Epithelial cell of umbilical artery (primary cell): ENCODE data around the gene KRTAP4-5. TPM values are rescaled to one million over a fixed set of nuclear protein-coding genes. Genes with fewer than 3 reads are reported as not detected.

Experiments
- total RNA-seq: library from RNA; depleted of rRNA; stranded (reverse); fragments of >200 nt; gene quantifications from 2 replicates; pipeline ENCODE4 v1.2.3, GENCODE V29; 2014

Gene KRTAP4-5
- not detected in 2 replicates for total RNA-seq

GRCh38 chr17:41149652-41149985 is at the start of gene KRTAP4-5:
Gene KRTAP4-5, minus strand, starts transcription at chr17:41149825. Its CDS starts 58 bp downstream, at chr17:41149767.

GRCh38 chr17:41189837-41190318 is 40.3 kb upstream of the KRTAP4-5 start, which contains the start of gene KRTAP9-1:
Gene KRTAP9-1, plus strand, starts transcription at chr17:41189887. Its CDS starts 0 bp downstream, at chr17:41189887.

GRCh38 chr17:41184480-41184961 is 34.9 kb upstream of the KRTAP4-5 start, which contains the start of gene KRTAP4-1:
Gene KRTAP4-1, minus strand, starts transcription at chr17:41184911. Its CDS starts 57 bp downstream, at chr17:41184854.

DNA sequence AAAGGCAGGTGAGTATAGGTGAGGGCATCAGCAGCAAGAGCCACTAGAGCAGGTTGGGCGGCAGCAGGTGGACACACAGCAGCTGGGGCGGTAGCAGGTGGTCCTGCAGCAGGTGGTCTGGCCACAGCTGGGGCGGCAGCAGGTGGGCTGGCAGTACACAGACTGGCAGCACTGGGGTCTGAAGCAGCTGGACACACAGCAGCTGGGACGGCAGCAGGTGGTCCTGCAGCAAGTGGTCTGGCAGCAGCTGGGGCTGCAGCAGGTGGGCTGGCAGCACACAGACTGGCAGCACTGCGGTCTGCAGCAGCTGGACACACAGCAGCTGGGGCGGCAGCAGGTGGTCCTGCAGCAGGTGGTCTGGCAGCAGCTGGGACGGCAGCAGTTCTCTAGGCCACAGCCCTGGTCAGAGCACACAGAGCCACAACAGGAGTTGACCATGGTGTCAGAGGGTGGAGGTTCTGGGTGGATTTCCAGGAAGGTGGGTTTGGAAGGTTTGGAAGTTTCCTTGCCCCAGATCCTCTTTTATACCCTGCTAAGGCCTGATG is 28.2 kb upstream of the KRTAP4-5 start, which contains the start of gene KRTAP4-2:
Gene KRTAP4-2 (minus strand): TSS at position 495 of the 545 bp plus-strand sequence. CDS start 57 bp downstream, at position 438.

DNA sequence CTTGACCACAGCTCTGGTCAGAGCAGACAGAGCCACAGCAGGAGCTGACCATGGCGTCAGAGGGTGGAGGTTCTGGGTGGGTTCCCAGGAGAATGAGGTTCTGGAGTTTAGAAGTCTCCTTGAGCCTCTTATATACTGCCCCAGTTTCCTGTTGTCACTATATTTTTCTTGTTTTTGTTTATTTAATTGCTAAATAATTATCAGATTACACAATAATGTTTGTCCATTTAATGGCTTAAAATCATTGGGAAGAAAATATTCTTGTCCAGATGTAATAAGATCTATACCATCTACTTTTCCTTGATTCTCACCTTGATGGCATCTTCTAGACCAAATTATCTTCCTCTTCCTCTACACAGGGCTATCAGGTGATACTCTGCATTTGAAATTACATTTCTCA is 18.5 kb upstream of the KRTAP4-5 start, which contains the start of gene KRTAP4-3:
Gene KRTAP4-3 (minus strand): TSS at position 101 of the 400 bp plus-strand sequence. CDS start 49 bp downstream, at position 52.

GRCh38 chr17:41160648-41161047 is 11.0 kb upstream of the KRTAP4-5 start, which contains the start of gene KRTAP4-4:
Gene KRTAP4-4, minus strand, starts transcription at chr17:41160748. Its CDS starts 57 bp downstream, at chr17:41160691.

GRCh38 chr17:41140360-41141131 is 9.1 kb downstream of the KRTAP4-5 start, which contains the start of gene KRTAP4-6:
Gene KRTAP4-6, minus strand, starts transcription at chr17:41140544. Its CDS starts 57 bp downstream, at chr17:41140487.

GRCh38 chr17:41123991-41124371 is 25.6 kb downstream of the KRTAP4-5 start, which contains the start of gene KRTAP4-12:
Gene KRTAP4-12, minus strand, starts transcription at chr17:41124182. Its CDS starts 60 bp downstream, at chr17:41124122.

GRCh38 chr17:41117846-41118386 is 31.7 kb downstream of the KRTAP4-5 start, which contains the start of gene KRTAP4-11:
Gene KRTAP4-11, minus strand, starts transcription at chr17:41118373. Its CDS starts 58 bp downstream, at chr17:41118315.

GRCh38 chr17:41105347-41105746 is 44.3 kb downstream of the KRTAP4-5 start, which contains the start of gene KRTAP4-9:
Gene KRTAP4-9, plus strand, starts transcription at chr17:41105389. Its CDS starts 0 bp downstream, at chr17:41105389.

DNA sequence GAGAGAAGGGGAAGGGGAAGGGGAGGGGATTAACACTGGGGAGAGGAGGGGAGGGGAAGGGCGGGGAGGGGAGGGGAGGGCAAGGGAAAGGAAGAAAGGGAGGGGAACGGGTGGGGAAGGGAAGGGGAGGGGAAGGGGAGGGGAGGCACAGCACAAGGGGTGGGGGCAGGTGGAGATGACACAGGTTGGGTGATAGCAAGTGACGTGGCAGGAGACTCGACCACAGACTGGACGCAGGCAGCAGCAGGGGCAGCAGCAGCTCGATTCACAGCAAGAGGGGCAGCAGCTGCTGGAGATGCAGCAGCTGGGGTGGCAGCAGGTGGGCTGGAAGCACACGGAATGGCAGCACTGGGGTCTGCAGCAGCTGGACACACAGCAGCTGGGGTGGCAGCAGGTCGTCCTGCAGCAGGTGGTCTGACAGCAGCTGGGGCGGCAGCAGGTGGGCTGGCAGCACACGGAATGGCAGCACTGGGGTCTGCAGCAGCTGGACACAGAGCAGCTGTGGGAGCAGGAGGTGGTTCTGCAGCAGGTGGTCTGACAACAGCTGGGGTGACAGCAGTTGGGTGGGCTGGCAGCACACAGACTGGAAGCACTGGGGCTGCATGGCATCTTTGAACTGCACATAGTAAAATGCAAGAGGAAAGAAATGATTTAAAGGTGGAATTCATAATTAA is 47.9 kb downstream of the KRTAP4-5 start, which contains the start of gene KRTAP4-16:
Gene KRTAP4-16 (minus strand): TSS at position 624 of the 674 bp plus-strand sequence. CDS start 0 bp downstream, at position 624.

Other genes starting within 250 kb of the KRTAP4-5 start
- not detected in 2 replicates for gene KRT23, start 212.2 kb downstream of the KRTAP4-5 start, total RNA-seq
- not detected in 2 replicates for gene KRT39, start 182.9 kb downstream of the KRTAP4-5 start, total RNA-seq
- not detected in 2 replicates for gene KRT40, start 165.5 kb downstream of the KRTAP4-5 start, total RNA-seq
- gene KRTAP3-3, start 155.7 kb downstream of the KRTAP4-5 start, total RNA-seq, result not detected in 2 replicates
- gene KRTAP3-2, start 149.9 kb downstream of the KRTAP4-5 start, total RNA-seq, result not detected in 2 replicates
- gene KRTAP3-1, start 140.7 kb downstream of the KRTAP4-5 start, total RNA-seq, result not detected in 2 replicates
- gene KRTAP1-5, start 122.6 kb downstream of the KRTAP4-5 start, total RNA-seq, result under 0.01 and 0.46 TPM in 2 replicates
- gene KRTAP1-4, start 119.6 kb downstream of the KRTAP4-5 start, total RNA-seq, result not detected in 2 replicates
- not detected in 2 replicates for gene KRTAP1-3, start 115.0 kb downstream of the KRTAP4-5 start, total RNA-seq
- not detected in 2 replicates for gene KRTAP1-1, start 108.4 kb downstream of the KRTAP4-5 start, total RNA-seq
- gene KRTAP2-1, start 102.5 kb downstream of the KRTAP4-5 start, total RNA-seq, result not detected in 2 replicates
- gene KRTAP2-2, start 94.6 kb downstream of the KRTAP4-5 start, total RNA-seq, result not detected in 2 replicates
- gene KRTAP2-3, start 89.7 kb downstream of the KRTAP4-5 start, total RNA-seq, result not detected in 2 replicates
- not detected in 2 replicates for gene KRTAP2-4, start 83.9 kb downstream of the KRTAP4-5 start, total RNA-seq
- gene KRTAP4-7, start 65.7 kb downstream of the KRTAP4-5 start, total RNA-seq, result not detected in 2 replicates
- not detected in 2 replicates for gene KRTAP4-8, start 51.7 kb downstream of the KRTAP4-5 start, total RNA-seq
- not detected in 2 replicates for gene KRTAP4-16, start 47.6 kb downstream of the KRTAP4-5 start, total RNA-seq
- not detected in 2 replicates for gene KRTAP4-9, start 44.4 kb downstream of the KRTAP4-5 start, total RNA-seq
- gene KRTAP4-11, start 31.5 kb downstream of the KRTAP4-5 start, total RNA-seq, result not detected in 2 replicates
- not detected in 2 replicates for gene KRTAP4-12, start 25.6 kb downstream of the KRTAP4-5 start, total RNA-seq
- gene KRTAP4-6, start 9.3 kb downstream of the KRTAP4-5 start, total RNA-seq, result not detected in 2 replicates
- not detected in 2 replicates for gene KRTAP4-4, start 10.9 kb upstream of the KRTAP4-5 start, total RNA-seq
- not detected in 2 replicates for gene KRTAP4-3, start 18.4 kb upstream of the KRTAP4-5 start, total RNA-seq
- not detected in 2 replicates for gene KRTAP4-2, start 28.4 kb upstream of the KRTAP4-5 start, total RNA-seq
- gene KRTAP4-1, start 35.1 kb upstream of the KRTAP4-5 start, total RNA-seq, result not detected in 2 replicates
- gene KRTAP9-1, start 40.1 kb upstream of the KRTAP4-5 start, total RNA-seq, result not detected in 2 replicates
- gene KRTAP9-2, start 76.8 kb upstream of the KRTAP4-5 start, total RNA-seq, result not detected in 2 replicates
- not detected in 2 replicates for gene KRTAP9-3, start 82.6 kb upstream of the KRTAP4-5 start, total RNA-seq
- not detected in 2 replicates for gene KRTAP9-8, start 88.2 kb upstream of the KRTAP4-5 start, total RNA-seq
- gene KRTAP9-4, start 99.9 kb upstream of the KRTAP4-5 start, total RNA-seq, result not detected in 2 replicates
- gene KRTAP9-9, start 105.6 kb upstream of the KRTAP4-5 start, total RNA-seq, result not detected in 2 replicates
- not detected in 2 replicates for gene KRTAP9-6, start 115.6 kb upstream of the KRTAP4-5 start, total RNA-seq
- gene KRTAP9-7, start 125.9 kb upstream of the KRTAP4-5 start, total RNA-seq, result not detected in 2 replicates
- not detected in 2 replicates for gene KRTAP29-1, start 153.0 kb upstream of the KRTAP4-5 start, total RNA-seq
- not detected in 2 replicates for gene KRTAP16-1, start 159.5 kb upstream of the KRTAP4-5 start, total RNA-seq
- not detected in 2 replicates for gene KRTAP17-1, start 165.9 kb upstream of the KRTAP4-5 start, total RNA-seq
- not detected in 2 replicates for gene KRT33A, start 201.0 kb upstream of the KRTAP4-5 start, total RNA-seq
- not detected in 2 replicates for gene KRT33B, start 220.0 kb upstream of the KRTAP4-5 start, total RNA-seq
- gene KRT34, start 232.5 kb upstream of the KRTAP4-5 start, total RNA-seq, result 0.91 TPM in 1 of 2 replicates, not detected in the other
- not detected in 2 replicates for gene KRT31, start 247.8 kb upstream of the KRTAP4-5 start, total RNA-seq